GM18909 (cell line): ENCODE results near the gene OR12D2.
"Not testable (repeated sequence)": the region's sequence is repeated elsewhere in the genome, so short reads cannot be mapped to it uniquely, and the experiment has no call there.

Experiments used
- ATAC-seq: cut with Tn5 transposase; IDR thresholded peaks from one replicate; pipeline ENCODE4 v1.9.1; 2021; ENCODE audit warnings: mild to moderate bottlenecking; ENCODE audit not compliant: unreplicated experiment, poor library complexity

The OR12D2 gene

GRCh38 chr6:29395331-29395730 is at the start of gene OR12D2:
OR12D2 (plus strand) TSS chr6:29395631; CDS start chr6:29396700, 1,069 bp downstream.
- no peak for ATAC-seq

GRCh38 chr6:29349348-29349747 is 46.1 kb upstream of the OR12D2 start:
- ATAC-seq: not testable (repeated sequence)

- no peak for ATAC-seq
Measured at GRCh38 chr6:29354980-29355379, 40.5 kb upstream of the OR12D2 start.

- ATAC-seq: no peak
Measured at GRCh38 chr6:29355603-29356002, 39.8 kb upstream of the OR12D2 start.

- no peak for ATAC-seq
Measured at GRCh38 chr6:29368765-29369164, 26.7 kb upstream of the OR12D2 start, which contains the start of gene OR5V1. OR5V1 (minus strand) TSS chr6:29368865; CDS start chr6:29356195, 12,670 bp downstream.

- ATAC-seq: no peak
Measured at GRCh38 chr6:29375191-29375590, 20.2 kb upstream of the OR12D2 start, which contains the start of gene OR12D3. OR12D3 (minus strand) TSS chr6:29375291; CDS start chr6:29375287, 4 bp downstream.

GRCh38 chr6:29376003-29376402 is 19.4 kb upstream of the OR12D2 start:
- ATAC-seq: no peak

GRCh38 chr6:29388533-29388932 is 6.9 kb upstream of the OR12D2 start:
- no peak for ATAC-seq

GRCh38 chr6:29399525-29399924 is 4.1 kb downstream of the OR12D2 start:
- ATAC-seq: no peak

- ATAC-seq: no peak
Measured at GRCh38 chr6:29403801-29404200, 8.4 kb downstream of the OR12D2 start.

- ATAC-seq: no peak
Measured at GRCh38 chr6:29414588-29414987, 19.2 kb downstream of the OR12D2 start, which contains the start of gene OR12D1. OR12D1 (plus strand) TSS chr6:29414928.

GRCh38 chr6:29419516-29419915 is 24.1 kb downstream of the OR12D2 start:
- no peak for ATAC-seq

GRCh38 chr6:29424168-29424567 is 28.7 kb downstream of the OR12D2 start:
- no peak for ATAC-seq

- no peak for ATAC-seq
Measured at GRCh38 chr6:29424575-29424974, 29.1 kb downstream of the OR12D2 start.

- ATAC-seq: no peak
Measured at GRCh38 chr6:29425075-29425474, 29.6 kb downstream of the OR12D2 start.

GRCh38 chr6:29426654-29427053 is 31.2 kb downstream of the OR12D2 start:
- no peak for ATAC-seq

GRCh38 chr6:29436730-29437129 is 41.3 kb downstream of the OR12D2 start:
- not testable (repeated sequence) for ATAC-seq

GRCh38 chr6:29439006-29439405 is 43.6 kb downstream of the OR12D2 start, which contains the start of gene OR10C1:
OR10C1 (plus strand) TSS chr6:29439306; CDS start chr6:29440016, 710 bp downstream.
- ATAC-seq: no peak

- no peak for ATAC-seq
Measured at GRCh38 chr6:29442719-29443118, 47.3 kb downstream of the OR12D2 start.

GRCh38 chr6:29444031-29444430 is 48.6 kb downstream of the OR12D2 start:
- not testable (repeated sequence) for ATAC-seq
